GM19468 (cell line): ENCODE results near the gene SMCHD1.
"Not testable (repeated sequence)": the region's sequence is repeated elsewhere in the genome, so short reads cannot be mapped to it uniquely, and the experiment has no call there.

Source experiments
- ATAC-seq: cut with Tn5 transposase; IDR thresholded peaks from one replicate; pipeline ENCODE4 v1.9.1; 2021; ENCODE audit warnings: mild to moderate bottlenecking, moderate library complexity, moderate number of reproducible peaks; ENCODE audit not compliant: unreplicated experiment; ENCODE audit errors: extremely low read depth

The SMCHD1 gene

DNA sequence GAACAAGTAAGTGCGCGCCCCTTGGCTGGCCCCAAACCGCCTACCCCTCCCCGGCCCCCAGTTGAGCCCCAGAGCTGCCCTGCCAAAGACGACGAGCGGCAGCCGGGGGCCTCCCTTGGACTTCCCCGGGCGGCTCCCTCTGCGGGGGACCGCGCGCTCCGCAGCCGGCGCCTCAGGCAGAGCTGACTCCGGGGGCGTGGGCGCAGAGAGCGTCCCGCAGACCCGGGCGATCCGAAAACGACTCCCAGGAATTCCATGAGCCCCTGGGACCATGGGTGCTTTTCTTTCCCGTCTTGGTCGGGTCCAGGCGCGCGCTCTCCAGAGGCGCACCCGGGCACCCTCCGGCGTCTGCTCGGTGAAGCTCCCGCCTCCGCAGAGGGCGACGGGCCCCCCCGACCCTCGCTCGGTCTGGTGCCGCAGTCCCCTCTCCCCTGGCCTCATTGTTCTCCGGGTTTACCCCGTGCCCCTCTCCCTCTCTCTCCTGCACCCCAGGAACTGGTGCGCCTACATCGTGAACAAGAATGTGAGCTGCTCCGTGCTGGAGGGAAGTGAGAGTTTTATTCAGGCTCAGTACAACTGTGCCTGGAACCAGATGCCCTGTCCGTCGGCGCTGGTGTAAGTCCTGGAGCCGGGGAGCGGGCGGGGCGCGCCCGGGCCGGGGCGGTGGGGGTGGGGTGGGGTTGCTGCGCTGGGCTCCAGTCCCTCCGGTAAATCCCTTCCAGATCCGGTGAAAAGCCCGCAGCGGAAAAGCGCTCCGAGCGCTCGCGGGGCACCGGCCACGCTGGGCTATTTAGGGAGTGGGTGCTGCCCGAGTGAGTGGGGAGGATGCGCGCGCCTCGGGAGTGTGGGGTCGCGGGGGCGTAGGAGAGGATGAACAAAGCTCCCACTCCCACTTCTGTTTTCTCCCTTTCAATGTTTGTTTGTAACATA lies 192.1 kb downstream of the SMCHD1 start:
- no peak for ATAC-seq

DNA sequence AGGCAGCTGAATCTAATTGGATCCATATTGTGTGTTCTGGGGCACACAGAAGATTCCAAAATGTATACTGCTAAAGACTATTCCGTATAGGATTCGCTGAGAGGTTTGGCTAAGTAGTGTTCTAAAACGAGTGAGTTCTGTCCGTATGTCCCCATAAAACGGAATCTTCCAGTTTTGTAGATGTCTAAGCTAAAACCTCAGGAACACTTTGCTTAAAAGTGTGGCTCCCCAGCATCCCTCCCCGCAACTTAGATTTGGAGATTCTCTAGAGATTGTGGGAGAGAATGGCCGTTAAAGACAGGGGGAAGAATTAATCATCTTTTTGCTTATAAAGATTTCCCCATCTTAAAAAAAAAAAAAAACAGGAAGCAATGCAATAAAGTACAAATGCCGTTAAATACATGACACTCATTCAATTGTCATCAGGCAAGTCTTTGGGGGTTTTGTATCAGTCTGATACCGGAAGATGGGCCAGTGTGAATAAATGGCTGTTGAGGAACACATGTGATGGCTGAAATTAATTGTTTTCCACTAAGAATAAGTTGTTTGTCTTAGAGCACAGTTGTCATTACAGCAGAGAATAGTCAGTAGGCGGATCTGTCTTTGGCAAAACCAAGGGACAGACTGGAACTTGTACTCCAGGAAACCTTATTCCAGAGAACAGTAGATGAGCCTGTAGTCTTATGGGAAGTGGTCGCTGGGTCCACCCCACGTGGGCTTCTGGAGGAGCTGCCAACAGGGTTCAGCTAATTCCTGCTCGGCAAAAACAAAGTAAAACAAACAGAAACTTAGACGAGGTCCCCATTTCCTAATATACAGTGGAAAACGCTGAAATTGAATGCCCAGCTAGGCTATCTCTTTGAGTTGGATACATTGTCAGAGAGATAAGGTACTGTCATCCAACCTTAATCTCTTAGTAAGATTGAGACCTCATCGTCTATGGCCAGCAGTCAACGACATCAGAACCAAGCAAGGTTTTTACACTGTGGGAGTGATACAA lies 193.0 kb downstream of the SMCHD1 start:
- ATAC-seq = no peak

DNA sequence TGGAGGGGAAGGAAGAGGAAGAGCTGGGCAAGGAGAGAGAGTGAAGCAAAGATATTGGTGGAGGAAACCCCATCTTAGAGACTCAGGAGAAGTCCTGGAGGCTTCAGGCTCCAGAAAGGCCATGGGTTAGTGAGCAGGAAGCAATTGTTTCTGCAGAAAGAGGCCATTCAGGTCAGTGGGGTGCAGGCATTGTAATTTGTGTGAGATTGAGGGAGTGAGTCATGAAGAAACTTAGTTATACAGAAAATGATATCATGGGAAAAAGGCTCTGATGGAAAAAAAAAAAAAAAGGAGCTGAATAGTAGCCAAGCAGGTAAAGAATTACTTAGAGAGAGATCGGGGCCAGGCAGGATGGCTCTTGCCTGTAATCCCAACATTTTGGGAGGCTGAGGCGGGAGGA lies 195.3 kb downstream of the SMCHD1 start:
- no peak for ATAC-seq

DNA sequence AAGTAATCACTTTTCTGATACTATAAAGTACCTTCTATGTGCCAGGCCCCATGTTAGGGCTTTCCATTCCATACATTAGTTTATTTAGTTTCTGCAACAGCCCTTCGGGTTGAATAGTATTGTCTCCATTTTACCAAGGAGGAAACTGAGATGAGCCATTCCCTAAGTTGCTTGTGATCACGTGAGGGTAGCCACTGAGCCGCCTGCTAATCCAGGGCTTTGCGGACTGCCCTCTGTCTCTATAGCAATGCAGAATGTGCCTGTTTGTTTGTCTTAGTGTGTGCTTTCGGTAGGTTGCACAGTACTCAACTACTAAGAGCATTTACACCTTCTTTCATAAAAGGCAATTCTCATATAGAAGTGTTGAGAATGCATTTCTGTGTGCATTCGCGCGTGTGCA lies 196.2 kb downstream of the SMCHD1 start:
- ATAC-seq = no peak

DNA sequence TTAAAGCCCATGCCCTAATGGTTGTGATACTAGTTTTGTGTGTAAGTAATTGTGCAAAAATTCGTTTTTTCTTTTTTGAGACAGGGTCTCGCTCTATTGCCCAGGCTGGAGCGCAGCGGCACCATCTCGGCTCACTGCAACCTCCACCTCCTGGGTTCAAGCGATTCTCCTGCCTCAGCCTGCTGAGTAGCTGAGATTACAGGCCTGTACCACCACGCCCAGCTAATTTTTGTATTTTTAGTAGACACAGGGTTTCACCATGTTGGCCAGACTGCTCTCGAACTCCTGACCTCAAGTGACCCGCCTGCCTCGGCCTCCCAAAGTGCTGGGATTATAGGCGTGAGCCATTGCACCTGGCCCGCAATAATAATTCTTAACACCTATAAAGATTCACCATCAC lies 196.9 kb downstream of the SMCHD1 start:
- ATAC-seq = not testable (repeated sequence)

DNA sequence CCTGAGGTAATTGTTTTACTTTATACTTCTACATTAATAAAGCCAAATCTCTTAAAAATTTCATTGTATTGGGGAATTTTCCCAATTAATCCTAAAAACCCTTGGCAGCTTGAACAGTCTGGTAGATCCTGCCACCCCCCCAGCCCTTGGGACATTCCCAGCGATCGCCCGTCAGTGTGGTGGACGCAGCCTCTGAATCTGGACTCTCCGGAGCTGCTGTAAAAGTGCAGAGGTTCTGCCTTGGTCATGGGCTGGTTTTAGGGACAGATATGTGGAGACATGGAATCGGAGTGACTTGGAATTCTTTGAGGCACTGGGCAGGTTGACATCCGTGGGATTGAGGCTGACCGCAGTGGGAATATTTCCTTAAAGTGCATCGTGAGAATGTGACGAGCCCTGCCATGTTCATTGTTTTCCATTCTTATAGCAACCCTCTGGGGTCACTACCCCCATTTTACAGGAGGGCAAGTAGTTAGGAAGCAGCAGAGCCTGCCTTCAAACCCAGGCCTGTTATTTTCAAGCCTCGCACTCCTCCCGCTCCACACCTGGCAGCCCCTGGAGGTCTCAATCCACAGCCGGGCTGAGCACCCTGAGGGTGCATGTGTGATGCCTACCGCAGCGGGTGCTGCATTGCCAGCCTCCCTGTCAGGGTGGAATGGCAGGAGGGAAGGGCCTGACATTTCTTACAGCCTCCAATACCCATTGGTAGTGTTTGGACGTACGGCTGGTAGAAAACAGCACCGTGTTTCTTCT lies 197.8 kb downstream of the SMCHD1 start:
- no peak for ATAC-seq

DNA sequence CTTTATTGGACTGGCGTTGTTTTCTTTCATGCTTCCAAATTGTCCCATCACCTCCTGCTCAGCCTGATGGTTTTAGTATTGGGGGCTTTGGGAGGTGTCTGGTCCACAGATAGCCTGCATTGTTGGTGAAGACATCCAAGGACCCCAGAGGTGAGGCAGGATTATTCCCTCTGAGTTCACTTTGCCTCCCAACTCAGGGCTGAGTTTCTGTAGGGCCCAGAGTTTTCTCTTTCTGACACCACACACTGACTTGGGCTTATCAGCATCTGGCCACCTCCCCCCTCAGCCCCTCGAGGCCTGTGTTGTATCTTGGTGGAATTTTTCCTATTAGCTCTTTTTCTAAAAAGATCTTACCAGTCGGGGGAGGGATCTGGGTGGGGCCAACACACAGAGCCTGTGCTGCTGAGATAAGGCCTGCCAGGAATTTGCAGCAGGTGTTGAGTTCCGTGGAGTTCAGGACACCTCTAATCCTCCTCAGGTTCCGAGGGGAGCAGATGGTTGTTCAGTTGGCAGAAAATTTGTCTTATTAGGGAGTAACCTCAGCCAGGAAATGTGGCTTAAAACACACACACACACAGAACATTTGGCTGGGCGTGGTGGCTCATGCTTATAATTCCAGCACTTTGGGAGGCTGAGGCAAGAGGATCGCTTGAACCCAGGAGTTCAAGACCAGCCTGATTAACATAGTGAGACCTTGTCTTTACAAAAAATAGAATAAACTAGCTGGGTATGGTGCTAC lies 198.6 kb downstream of the SMCHD1 start:
- ATAC-seq = no peak
